ENCODE data around the gene HDAC4.

HDAC4 gene

GRCh38 chr2:239068411-239068810 lies 332.4 kb downstream of the HDAC4 start:
- no peaks in the 10 kb centered on the region for H3K79me2 ChIP-seq (ENCODE audit: insufficient read depth, low read length)

GRCh38 chr2:239067196-239067865 lies 333.5 kb downstream of the HDAC4 start:
- H3K4me3 ChIP-seq (ENCODE audit: low read depth, low read length, poor library complexity, severe bottlenecking): no peak overlapping the region
- no peaks in the 10 kb centered on the region for H3K79me2 ChIP-seq (ENCODE audit: insufficient read depth, low read length)
- no peaks in the 10 kb centered on the region for H3K9me2 ChIP-seq (ENCODE audit: low read depth, low read length)
- H3K27ac ChIP-seq (ENCODE audit: low read depth, low read length, poor library complexity, severe bottlenecking): no peak overlapping the region
- H3K4me2 ChIP-seq (ENCODE audit: low read length): no peak overlapping the region
- H3K27me3 ChIP-seq (ENCODE audit: insufficient read depth, low read length): no peaks in the 10 kb centered on the region
- H3K9ac ChIP-seq (ENCODE audit: low read length): no peak overlapping the region
- TF ChIP-seq CTCF (IDR thresholded peaks at IDR 0.05; ENCODE audit: low read length) (no peak), EZH2 (IDR thresholded peaks at IDR 0.05; ENCODE audit: borderline replicate concordance, low read length) (no peak)
- no peaks in the 10 kb centered on the region for H3K36me3 ChIP-seq (ENCODE audit: insufficient read depth, low read length)
- H3K4me1 ChIP-seq (ENCODE audit: insufficient read depth, low read length, severe bottlenecking): no peaks in the 10 kb centered on the region
- no peaks in the 10 kb centered on the region for H3K9me3 ChIP-seq (ENCODE audit: low read length)
- no peak overlapping the region for H2AFZ ChIP-seq (ENCODE audit: low read length)
- H4K20me1 ChIP-seq (ENCODE audit: insufficient read depth, low read length): no peaks in the 10 kb centered on the region
- H3F3A ChIP-seq (ENCODE audit: insufficient read depth, low read length): no peaks in the 10 kb centered on the region

More at GRCh38 chr2:239068411-239068810, 332.4 kb downstream of the HDAC4 start:
- Histone ChIP-seq H2AFZ (ENCODE audit: low read length) (no peak overlapping the region), H3K4me2 (ENCODE audit: low read length) (no peak overlapping the region), H3K36me3 (ENCODE audit: insufficient read depth, low read length) (no peaks in the 10 kb centered on the region), H4K20me1 (ENCODE audit: insufficient read depth, low read length) (no peaks in the 10 kb centered on the region), H3K4me3 (ENCODE audit: low read depth, low read length, poor library complexity, severe bottlenecking) (no peak overlapping the region), H3K9me2 (ENCODE audit: low read depth, low read length) (no peaks in the 10 kb centered on the region), H3K9ac (ENCODE audit: low read length) (no peak overlapping the region), H3K4me1 (ENCODE audit: insufficient read depth, low read length, severe bottlenecking) (no peaks in the 10 kb centered on the region), H3K9me3 (ENCODE audit: low read length) (no peaks in the 10 kb centered on the region), H3F3A (ENCODE audit: insufficient read depth, low read length) (no peaks in the 10 kb centered on the region), H3K27ac (ENCODE audit: low read depth, low read length, poor library complexity, severe bottlenecking) (no peak overlapping the region), H3K27me3 (ENCODE audit: insufficient read depth, low read length) (no peaks in the 10 kb centered on the region)
- TF ChIP-seq EZH2 (IDR thresholded peaks at IDR 0.05; ENCODE audit: borderline replicate concordance, low read length): no peak
- TF ChIP-seq CTCF (IDR thresholded peaks at IDR 0.05; ENCODE audit: low read length): no peak

GRCh38 chr2:239066597-239066996 lies 334.2 kb downstream of the HDAC4 start:
- Histone ChIP-seq H3F3A (ENCODE audit: insufficient read depth, low read length) (no peaks in the 10 kb centered on the region), H4K20me1 (ENCODE audit: insufficient read depth, low read length) (no peaks in the 10 kb centered on the region), H3K27ac (ENCODE audit: low read depth, low read length, poor library complexity, severe bottlenecking) (no peak overlapping the region), H3K9me2 (ENCODE audit: low read depth, low read length) (no peaks in the 10 kb centered on the region), H3K9me3 (ENCODE audit: low read length) (no peaks in the 10 kb centered on the region), H3K36me3 (ENCODE audit: insufficient read depth, low read length) (no peaks in the 10 kb centered on the region), H3K4me3 (ENCODE audit: low read depth, low read length, poor library complexity, severe bottlenecking) (no peak overlapping the region), H3K27me3 (ENCODE audit: insufficient read depth, low read length) (no peaks in the 10 kb centered on the region), H2AFZ (ENCODE audit: low read length) (no peak overlapping the region), H3K4me1 (ENCODE audit: insufficient read depth, low read length, severe bottlenecking) (no peaks in the 10 kb centered on the region), H3K4me2 (ENCODE audit: low read length) (no peak overlapping the region), H3K9ac (ENCODE audit: low read length) (no peak overlapping the region), H3K79me2 (ENCODE audit: insufficient read depth, low read length) (no peaks in the 10 kb centered on the region)
- no peak for TF ChIP-seq CTCF (IDR thresholded peaks at IDR 0.05; ENCODE audit: low read length)
